HCT116 (cell line): Measurements from ENCODE around the gene LAMC3. TPM values are rescaled to one million over a fixed set of nuclear protein-coding genes. Genes with fewer than 3 reads are reported as not detected.

Experiments
- ATAC-seq: fragments of 200-7000 bp; cut with Tn5 transposase; 2 replicates; pipeline ENCODE4 v1.9.1; 2020; ENCODE audit warnings: mild to moderate bottlenecking, moderate library complexity
- BruUV-seq: library from RNA; stranded (reverse); fragments of 400-500 nt; replicated peaks from 2 replicates; lab custom pipeline; 2021; lab: Mats Ljungman, UMichigan
- CTCF ChIA-PET: fragments of 300-600 bp; sonication (Branson Sonifier 250); formaldehyde crosslinking; loops from one replicate; lab custom pipeline; 2021; ENCODE audit warnings: antibody characterized with exemption; lab: Charles Lee
- POLR2A ChIA-PET: fragments of 300-600, 350-600 bp; sonication (Branson Sonifier 250); formaldehyde crosslinking; loops from one replicate; lab custom pipeline; 2021; ENCODE audit warnings: antibody characterized with exemption; lab: Charles Lee
- RAD21 ChIA-PET, 2 experiments: fragments of 300-600 bp; sonication (Branson Sonifier 250); formaldehyde crosslinking; loops; one replicate each; lab custom pipeline; 2023; ENCODE audit warnings: low total read pairs in 2 of 2; ENCODE audit not compliant: uncharacterized antibody in 2 of 2, unreplicated experiment in 2 of 2, low non-redundant PET in 1 of 2; lab: Charles Lee
- DNase-seq: peaks from one replicate; pipeline ENCODE4 v3.0.0-alpha.2; 2010; ENCODE audit warnings: low read depth, low spot score
- H2AFZ ChIP-seq: fragments of 200-600 bp; shearing (Covaris generic), sonication (generic); 2 replicates; pipeline ENCODE4 v1.6.1; 2017; ENCODE audit warnings: low read depth, mixed run types, mixed read lengths, antibody characterized with exemption, low read length; ENCODE audit not compliant: poor library complexity, severe bottlenecking
- H3K27ac ChIP-seq: 2 replicates; pipeline ENCODE4 v1.5.1; 2012; ENCODE audit warnings: low read depth, low read length
- H3K27me3 ChIP-seq: fragments of 200-600 bp; sonication (generic); 2 replicates; pipeline ENCODE4 v1.6.1; 2016; ENCODE audit warnings: mixed run types, low read length, mixed read lengths; ENCODE audit not compliant: insufficient read depth
- H3K36me3 ChIP-seq, 2 experiments: fragments of 200-500 bp in 1 of 2; fragments of 200-600 bp in 1 of 2; sonication (Bioruptor generic) in 1 of 2; sonication (generic) in 1 of 2; 2 replicates each; pipeline versions ENCODE4 v1.5.1 to v1.6.1; 2014 to 2016; ENCODE audit warnings: low read length in 2 of 2, inconsistent platforms in 1 of 2, mixed read lengths in 1 of 2, mixed run types in 1 of 2; ENCODE audit not compliant: insufficient read depth in 2 of 2, control insufficient read depth in 1 of 2
- H3K4me1 ChIP-seq, 2 experiments: fragments of 200-600 bp in 1 of 2; sonication (generic) in 1 of 2; 2 replicates each; pipeline versions ENCODE4 v1.5.1 to v1.6.1; 2012 to 2017; ENCODE audit warnings: low read length in 2 of 2, inconsistent platforms in 1 of 2, mild to moderate bottlenecking in 1 of 2, mixed read lengths in 1 of 2, mixed run types in 1 of 2, moderate library complexity in 1 of 2; ENCODE audit not compliant: insufficient read depth in 2 of 2, control insufficient read depth in 1 of 2
- H3K4me2 ChIP-seq: fragments of 200-600 bp; sonication (generic); 2 replicates; pipeline ENCODE4 v1.6.1; 2017; ENCODE audit warnings: mixed run types, low read length, mixed read lengths
- H3K4me3 ChIP-seq, 2 experiments: fragments of 200-600 bp in 1 of 2; sonication (generic) in 1 of 2; replicated peaks in 1 of 2; 2 replicates each; pipeline ENCODE4 v1.5.1; 2011 to 2016; ENCODE audit warnings: low read length in 2 of 2, control low read depth in 1 of 2, low read depth in 1 of 2, mild to moderate bottlenecking in 1 of 2, mixed read lengths in 1 of 2, mixed run types in 1 of 2
- H3K79me2 ChIP-seq: fragments of 200-600 bp; sonication (generic); 2 replicates; pipeline ENCODE4 v1.6.1; 2017; ENCODE audit warnings: mild to moderate bottlenecking, mixed run types, low read length, moderate library complexity, mixed read lengths; ENCODE audit not compliant: insufficient read depth
- H3K9ac ChIP-seq: fragments of 200-600 bp; sonication (generic); 2 replicates; pipeline ENCODE4 v1.6.1; 2016; ENCODE audit warnings: low read length, mixed read lengths
- H3K9me2 ChIP-seq: fragments of 200-600 bp; sonication (generic), shearing (Covaris generic); 2 replicates; pipeline ENCODE4 v1.6.1; 2017; ENCODE audit warnings: mixed run types, mild to moderate bottlenecking, moderate library complexity; ENCODE audit not compliant: insufficient read depth
- H3K9me3 ChIP-seq, 2 experiments: fragments of 200-500 bp in 1 of 2; fragments of 200-600 bp in 1 of 2; sonication (Bioruptor generic) in 1 of 2; sonication (generic) in 1 of 2; 2 replicates each; pipeline ENCODE4 v1.6.1; 2014 to 2017; ENCODE audit warnings: low read length in 2 of 2, mixed read lengths in 2 of 2, inconsistent platforms in 1 of 2, low read depth in 1 of 2, mild to moderate bottlenecking in 1 of 2, mixed run types in 1 of 2, moderate library complexity in 1 of 2; ENCODE audit not compliant: control insufficient read depth in 1 of 2, insufficient read depth in 1 of 2
- H4K20me1 ChIP-seq: fragments of 200-600 bp; sonication (generic), shearing (Covaris generic); 2 replicates; pipeline ENCODE4 v1.6.1; 2017; ENCODE audit warnings: mixed run types, mild to moderate bottlenecking, moderate library complexity; ENCODE audit not compliant: insufficient read depth
- CBX3 ChIP-seq: IDR thresholded peaks from 2 replicates; pipeline ENCODE4 v1.6.1; 2012; ENCODE audit warnings: low read depth
- EGR1 ChIP-seq: IDR thresholded peaks from 2 replicates; pipeline ENCODE4 v1.6.1; 2012; ENCODE audit warnings: low read depth
- FOSL1 ChIP-seq: IDR thresholded peaks from 2 replicates; pipeline ENCODE4 v1.6.1; 2012; ENCODE audit warnings: low read depth
- intact Hi-C: fragments of 100-400 bp; cut with micrococcal nuclease; formaldehyde crosslinking; loops from 2 replicates; pipeline ENCODE4 v1.10.0; 2022
- total RNA-seq: library from RNA; stranded (reverse); gene quantifications from one replicate; pipeline ENCODE4 v1.2.1, GENCODE V29; 2021; ENCODE audit not compliant: unreplicated experiment
- TF ChIP-seq, protein P1 (sequence below): IDR thresholded peaks from 2 replicates; pipeline ENCODE4 v1.6.1; 2011; ENCODE audit warnings: mild to moderate bottlenecking, low read length, moderate library complexity; ENCODE audit not compliant: insufficient replicate concordance; ENCODE audit errors: extremely low read depth
- TF ChIP-seq, protein P2 (sequence below), 3 experiments: fragments of 200-600 bp in 1 of 3; sonication (generic) in 1 of 3; IDR thresholded peaks in 2 of 3; conservative IDR thresholded peaks in 1 of 3; 2 replicates each; pipeline ENCODE4 v1.5.1; 2012 to 2017; ENCODE audit warnings: low read depth in 2 of 3, low read length in 2 of 3, antibody characterized with exemption in 1 of 3, borderline replicate concordance in 1 of 3, control low read depth in 1 of 3, mild to moderate bottlenecking in 1 of 3, mixed read lengths in 1 of 3, mixed run types in 1 of 3, moderate library complexity in 1 of 3; ENCODE audit not compliant: insufficient read depth in 1 of 3

LAMC3 gene
- total RNA-seq, 1 experiment from 2014 or later = 7.7 TPM

DNA sequence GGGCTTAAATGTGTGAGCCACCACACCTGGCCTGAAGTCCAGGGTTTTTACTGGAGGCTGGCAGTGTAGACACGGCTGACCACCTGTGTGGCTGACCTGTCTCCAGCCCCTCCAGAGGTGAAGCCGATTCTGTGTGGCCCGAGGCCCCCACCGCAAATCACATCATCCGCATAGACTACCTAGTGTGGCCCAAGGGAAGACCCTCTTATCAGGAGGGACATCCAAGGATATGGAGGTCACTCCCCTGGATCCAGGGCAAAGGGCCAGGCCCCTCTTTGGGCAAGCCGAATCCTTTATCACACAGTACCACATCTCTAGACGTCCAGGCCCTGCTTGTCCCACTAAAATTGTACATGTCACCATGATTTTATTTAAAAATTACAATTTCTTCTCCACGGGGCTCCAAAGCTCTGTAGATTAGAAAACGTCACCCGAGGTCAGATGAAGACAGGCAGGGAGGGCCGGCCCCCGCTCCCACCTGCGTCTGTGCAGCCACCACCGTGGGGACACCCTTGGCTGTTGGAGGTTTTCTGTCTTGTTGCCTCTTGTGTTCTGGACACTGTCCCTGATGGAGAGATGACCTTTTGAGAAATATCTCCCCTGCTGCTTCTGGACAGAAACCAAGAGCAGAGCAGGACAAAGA is 20.1 kb downstream of the LAMC3 start (continued):
- TF ChIP-seq, protein P1, sequence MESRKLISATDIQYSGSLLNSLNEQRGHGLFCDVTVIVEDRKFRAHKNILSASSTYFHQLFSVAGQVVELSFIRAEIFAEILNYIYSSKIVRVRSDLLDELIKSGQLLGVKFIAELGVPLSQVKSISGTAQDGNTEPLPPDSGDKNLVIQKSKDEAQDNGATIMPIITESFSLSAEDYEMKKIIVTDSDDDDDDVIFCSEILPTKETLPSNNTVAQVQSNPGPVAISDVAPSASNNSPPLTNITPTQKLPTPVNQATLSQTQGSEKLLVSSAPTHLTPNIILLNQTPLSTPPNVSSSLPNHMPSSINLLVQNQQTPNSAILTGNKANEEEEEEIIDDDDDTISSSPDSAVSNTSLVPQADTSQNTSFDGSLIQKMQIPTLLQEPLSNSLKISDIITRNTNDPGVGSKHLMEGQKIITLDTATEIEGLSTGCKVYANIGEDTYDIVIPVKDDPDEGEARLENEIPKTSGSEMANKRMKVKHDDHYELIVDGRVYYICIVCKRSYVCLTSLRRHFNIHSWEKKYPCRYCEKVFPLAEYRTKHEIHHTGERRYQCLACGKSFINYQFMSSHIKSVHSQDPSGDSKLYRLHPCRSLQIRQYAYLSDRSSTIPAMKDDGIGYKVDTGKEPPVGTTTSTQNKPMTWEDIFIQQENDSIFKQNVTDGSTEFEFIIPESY = no peak
- TF ChIP-seq FOSL1 (no peak), EGR1 (no peak), CBX3 (no peak)

DNA sequence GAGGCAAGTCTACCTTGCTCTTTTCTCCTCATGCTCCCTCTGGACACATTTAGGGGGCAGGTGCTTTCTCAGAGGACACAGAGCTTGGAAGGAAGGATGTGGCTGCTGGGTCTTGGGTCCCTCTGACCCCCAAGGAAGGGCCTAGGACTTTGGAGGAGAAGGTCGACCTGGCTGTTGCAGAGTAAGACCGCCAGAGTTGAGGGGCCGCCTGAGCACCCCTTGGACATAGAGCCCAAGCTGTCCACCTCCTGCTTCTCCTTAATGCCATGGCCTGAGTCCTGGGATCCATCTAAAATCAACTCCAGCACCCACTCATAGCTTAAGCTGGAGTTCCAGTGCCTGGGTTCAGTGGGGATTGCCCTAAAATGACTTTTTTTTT is 20.6 kb downstream of the LAMC3 start:
- no peak overlapping the region for H3K9ac ChIP-seq
- H3K9me2 ChIP-seq = no peaks in the 10 kb centered on the region
- H3K36me3 ChIP-seq = no peaks in the 10 kb centered on the region
- H3K27ac ChIP-seq = no peak overlapping the region
- intact Hi-C loops = no loop called here
- TF ChIP-seq, protein P2, sequence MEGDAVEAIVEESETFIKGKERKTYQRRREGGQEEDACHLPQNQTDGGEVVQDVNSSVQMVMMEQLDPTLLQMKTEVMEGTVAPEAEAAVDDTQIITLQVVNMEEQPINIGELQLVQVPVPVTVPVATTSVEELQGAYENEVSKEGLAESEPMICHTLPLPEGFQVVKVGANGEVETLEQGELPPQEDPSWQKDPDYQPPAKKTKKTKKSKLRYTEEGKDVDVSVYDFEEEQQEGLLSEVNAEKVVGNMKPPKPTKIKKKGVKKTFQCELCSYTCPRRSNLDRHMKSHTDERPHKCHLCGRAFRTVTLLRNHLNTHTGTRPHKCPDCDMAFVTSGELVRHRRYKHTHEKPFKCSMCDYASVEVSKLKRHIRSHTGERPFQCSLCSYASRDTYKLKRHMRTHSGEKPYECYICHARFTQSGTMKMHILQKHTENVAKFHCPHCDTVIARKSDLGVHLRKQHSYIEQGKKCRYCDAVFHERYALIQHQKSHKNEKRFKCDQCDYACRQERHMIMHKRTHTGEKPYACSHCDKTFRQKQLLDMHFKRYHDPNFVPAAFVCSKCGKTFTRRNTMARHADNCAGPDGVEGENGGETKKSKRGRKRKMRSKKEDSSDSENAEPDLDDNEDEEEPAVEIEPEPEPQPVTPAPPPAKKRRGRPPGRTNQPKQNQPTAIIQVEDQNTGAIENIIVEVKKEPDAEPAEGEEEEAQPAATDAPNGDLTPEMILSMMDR (IDR thresholded peaks at IDR 0.05 in 2 of 3, conservative IDR thresholded peaks at IDR 0.05 in 1 of 3; ENCODE audit: borderline replicate concordance in 1 of 3, insufficient read depth in 1 of 3, low read depth in 2 of 3, low read length in 2 of 3) = no peak
- H3K4me3 ChIP-seq = no peak overlapping the region
- DNase-seq (no peak), ATAC-seq (no peak)
- BruUV-seq = no TSS peak
- ChIA-PET RAD21 (no interaction called here), POLR2A (no interaction called here), CTCF (interaction anchor here (1.7 kb wide), 1 partner anchor 16 kb away, joined by 7 read pairs; no protein-coding TSS in a partner anchor)
- no peaks in the 10 kb centered on the region for H3K27me3 ChIP-seq
- H3K4me1 ChIP-seq = no peaks in the 10 kb centered on the region
- H3K9me3 ChIP-seq = no peaks in the 10 kb centered on the region
- no peak overlapping the region for H3K4me2 ChIP-seq
- H4K20me1 ChIP-seq = no peaks in the 10 kb centered on the region
- no peak overlapping the region for H2AFZ ChIP-seq
- H3K79me2 ChIP-seq = no peaks in the 10 kb centered on the region
